OCI-LY3 (cell line): ENCODE results near the gene NMT1.

Experiments
- CTCF ChIP-seq: fragments of 200-600, 300-600 bp; sonication (generic); IDR thresholded peaks from 2 replicates; pipeline ENCODE4 v1.5.1; 2014; ENCODE audit warnings: antibody characterized with exemption, low read length, low read depth
- EZH2phosphoT487 ChIP-seq: fragments of 200-600 bp; shearing (Covaris generic); IDR thresholded peaks from 2 replicates; pipeline ENCODE4 v1.6.1; 2018; ENCODE audit warnings: antibody characterized with exemption, mixed run types, low read depth

GRCh38 chr17:45031231-45032173 lies 29.6 kb upstream of the NMT1 start:
- no peak for TF ChIP-seq CTCF
- TF ChIP-seq EZH2phosphoT487, result no peak
